Stimulated activated CD8-positive, alpha-beta memory T cell treated with anti-CD3 and anti-CD28 coated beads, Interleukin-15, amount 100 ng/mL, for 1 hour (primary cell): Measurements from ENCODE around the gene FOXB2.
"Not testable (repeated sequence)": the region's sequence is repeated elsewhere in the genome, so short reads cannot be mapped to it uniquely, and the experiment has no call there.

ENCODE experiments used
- DNase-seq: peaks from one replicate; pipeline ENCODE4 v3.0.0-alpha.2; 2020; ENCODE audit warnings: low read depth

Gene FOXB2

DNA sequence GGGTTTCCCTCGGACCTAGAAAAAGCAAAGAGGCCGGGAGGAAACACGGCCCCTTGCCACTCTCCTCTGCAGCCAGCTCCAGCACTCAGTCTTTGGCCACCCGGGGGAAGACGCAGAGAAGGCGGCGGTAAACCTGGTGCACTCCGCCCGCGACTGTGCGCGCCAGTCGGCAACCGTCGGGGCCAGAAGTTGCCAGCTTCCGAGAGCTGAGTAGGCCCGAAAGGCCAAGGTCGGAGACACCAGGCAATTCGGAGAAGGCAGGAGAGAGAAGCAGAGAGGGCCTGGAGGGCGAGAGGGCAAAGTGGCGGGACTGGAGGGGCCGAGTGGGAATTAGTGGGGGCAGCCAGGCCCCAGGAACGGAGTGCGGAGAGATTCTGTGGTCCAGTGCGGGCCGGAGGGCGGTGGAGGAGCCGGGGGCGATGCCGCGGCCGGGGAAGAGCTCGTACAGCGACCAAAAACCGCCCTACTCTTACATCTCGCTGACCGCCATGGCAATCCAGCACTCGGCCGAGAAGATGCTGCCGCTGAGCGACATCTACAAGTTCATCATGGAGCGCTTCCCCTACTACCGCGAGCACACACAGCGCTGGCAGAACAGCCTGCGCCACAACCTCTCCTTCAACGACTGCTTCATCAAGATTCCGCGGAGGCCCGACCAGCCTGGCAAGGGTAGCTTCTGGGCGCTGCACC lies at the start of gene FOXB2:
Gene FOXB2 (plus strand): TSS at position 420 of the 690 bp plus-strand sequence. CDS start 0 bp downstream, at position 420.
- no peak for DNase-seq

DNA sequence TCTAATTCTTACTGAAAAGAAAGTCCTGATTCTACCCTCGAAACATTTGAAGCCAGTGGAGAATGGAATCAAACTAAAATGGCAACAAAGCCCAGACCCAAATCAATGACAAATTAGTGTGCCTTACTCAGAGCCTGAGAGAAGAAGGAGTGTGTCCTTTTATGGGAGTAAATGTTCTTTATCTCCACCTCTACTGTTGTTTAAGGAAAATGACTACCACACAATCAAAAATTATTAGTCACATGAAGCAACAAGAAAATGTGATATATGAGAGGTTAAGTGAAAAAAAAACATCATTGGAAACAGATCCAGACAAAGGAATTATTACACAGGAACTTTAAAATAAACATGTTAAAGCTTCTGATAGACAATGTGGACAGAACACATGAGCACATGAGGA lies 49.7 kb upstream of the FOXB2 start:
- no peak for DNase-seq

DNA sequence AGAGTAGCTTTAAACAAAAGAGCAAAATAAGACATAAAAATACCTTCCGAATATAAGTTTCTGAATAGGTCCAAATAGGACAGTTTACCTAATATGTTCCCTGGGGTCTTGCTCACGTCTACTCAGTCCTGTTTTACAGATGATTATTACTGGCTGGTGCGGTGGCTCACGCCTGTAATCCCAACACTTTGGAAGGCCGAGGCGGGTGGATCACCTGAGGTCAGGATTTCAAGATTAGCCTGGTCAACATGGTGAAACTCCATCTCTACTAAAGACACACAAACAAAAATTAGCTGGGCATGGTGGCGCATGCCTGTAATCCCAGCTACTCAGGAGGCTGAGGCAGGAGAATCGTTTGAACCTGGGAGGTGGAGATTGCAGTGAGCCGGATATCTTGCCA lies 40.6 kb upstream of the FOXB2 start:
- not testable (repeated sequence) for DNase-seq

DNA sequence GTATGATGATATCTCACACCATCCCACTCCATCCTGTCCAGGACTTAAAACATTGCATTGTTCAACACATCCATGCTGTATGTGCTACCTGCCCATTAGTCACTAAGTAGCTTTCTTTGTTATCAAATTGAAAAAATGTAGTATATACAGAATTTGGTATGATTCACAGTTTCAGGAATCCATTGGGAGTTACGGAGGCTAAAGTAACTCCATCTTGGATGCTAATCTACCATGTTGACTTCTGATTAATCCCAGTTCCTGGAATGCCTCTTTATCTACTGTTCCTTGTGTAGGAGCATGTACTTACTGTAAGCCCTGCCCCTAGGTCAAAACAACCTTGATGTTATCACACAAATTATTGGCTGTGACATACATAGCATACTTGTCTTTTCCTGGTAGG lies 38.9 kb upstream of the FOXB2 start:
- DNase-seq = no peak

DNA sequence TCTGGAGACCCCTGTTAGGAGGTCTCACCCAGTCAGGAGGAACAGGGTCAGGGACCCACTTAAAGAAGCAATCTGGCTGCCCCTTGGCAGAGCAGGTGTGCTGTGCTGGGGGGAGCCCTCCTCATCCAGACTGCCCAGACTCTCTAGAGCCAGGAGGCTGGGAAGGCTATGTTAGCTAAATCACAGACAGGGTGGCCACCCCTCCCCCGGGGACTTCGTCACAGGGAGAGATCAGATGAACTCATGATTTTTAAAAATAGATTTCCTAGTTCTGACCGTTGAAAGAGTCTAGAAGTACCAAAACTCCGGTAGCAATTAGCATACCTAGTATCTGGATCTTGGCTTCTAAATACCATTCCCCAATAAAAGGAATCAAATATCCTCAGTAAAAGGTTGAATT lies 35.0 kb upstream of the FOXB2 start:
- no peak for DNase-seq

DNA sequence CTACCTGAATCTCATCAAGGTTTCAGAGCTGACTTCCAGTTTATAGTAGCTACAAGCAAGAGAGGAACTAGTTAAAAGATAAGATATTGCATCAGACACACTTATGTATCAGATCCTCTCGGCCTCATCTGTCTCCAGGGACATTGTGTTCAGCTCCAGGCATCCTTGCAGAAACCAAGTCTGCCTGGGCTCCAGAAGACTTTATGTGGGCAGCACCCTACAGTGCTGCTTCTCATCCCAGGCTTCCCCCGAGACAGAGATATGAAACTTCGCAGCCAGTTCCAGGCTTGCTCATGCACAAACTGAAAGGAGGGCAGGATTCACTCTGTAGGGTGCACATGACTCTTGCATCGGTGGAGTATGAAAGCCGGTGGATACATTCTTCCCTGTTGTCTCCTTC lies 33.9 kb upstream of the FOXB2 start:
- no peak for DNase-seq

DNA sequence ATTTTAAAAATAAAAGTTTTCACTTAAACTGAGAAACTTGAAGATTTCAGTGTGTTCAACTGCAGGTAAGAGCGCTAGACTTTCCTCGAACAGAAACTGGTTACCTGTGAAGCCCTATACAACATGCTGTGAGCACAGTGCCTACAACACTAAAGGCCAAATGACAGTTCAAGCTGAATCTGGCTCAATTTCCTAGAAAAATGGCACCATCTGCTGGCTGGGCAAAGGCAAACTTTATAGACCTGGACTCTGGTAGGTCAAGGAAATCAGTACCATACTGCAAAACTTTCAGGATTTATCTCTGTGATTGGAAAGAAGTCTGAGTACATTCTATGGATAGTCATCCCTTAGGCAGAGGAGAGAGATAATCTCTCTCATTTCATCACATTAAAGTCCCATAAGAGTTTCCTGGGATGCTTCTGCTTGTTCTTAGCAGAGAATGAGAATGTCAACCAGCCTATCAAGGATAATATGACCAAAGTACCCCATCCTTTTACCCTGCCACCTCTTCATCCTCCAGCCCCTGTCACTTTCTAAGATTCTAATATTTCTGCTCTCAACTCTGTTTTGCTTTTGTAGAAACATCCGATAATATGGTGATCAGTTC lies 31.8 kb upstream of the FOXB2 start:
- no peak for DNase-seq

DNA sequence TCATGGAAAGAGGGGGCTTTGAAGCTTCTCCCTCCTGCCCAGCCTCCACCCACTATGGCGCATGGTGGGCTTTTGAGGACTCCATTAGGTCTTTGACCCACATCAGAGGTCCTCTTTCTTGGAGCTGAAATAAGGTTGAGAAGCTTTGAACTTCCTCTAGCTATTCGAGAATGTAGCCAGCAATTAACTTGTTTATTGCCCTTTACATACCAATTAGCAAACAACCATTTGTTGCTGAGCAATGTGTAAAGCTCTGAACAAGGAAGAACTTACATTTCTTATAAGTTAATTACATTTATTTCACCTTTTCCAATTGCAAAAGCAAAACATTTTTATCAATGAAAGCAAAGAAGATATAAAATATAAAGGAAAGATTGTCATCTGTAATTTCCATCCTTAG lies 30.5 kb upstream of the FOXB2 start:
- no peak for DNase-seq

DNA sequence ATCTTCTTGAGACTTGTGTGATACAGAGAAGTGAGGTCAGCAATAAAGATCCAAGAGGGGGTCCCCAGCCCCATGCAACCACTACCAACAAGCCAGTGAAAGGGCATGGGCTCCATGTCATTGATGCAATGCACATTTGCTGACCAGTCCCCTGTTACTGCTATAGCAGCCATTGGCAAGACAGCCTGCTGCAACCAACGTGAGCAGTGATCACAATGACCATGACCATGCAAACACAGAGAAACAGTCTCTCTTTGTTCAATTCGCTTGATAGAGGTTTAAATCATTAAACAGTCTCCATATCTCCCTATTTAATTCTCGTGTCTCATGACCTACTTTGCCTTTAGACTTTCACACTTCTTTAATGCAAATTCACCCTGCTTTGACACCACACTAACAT lies 30.0 kb upstream of the FOXB2 start:
- DNase-seq = no peak

DNA sequence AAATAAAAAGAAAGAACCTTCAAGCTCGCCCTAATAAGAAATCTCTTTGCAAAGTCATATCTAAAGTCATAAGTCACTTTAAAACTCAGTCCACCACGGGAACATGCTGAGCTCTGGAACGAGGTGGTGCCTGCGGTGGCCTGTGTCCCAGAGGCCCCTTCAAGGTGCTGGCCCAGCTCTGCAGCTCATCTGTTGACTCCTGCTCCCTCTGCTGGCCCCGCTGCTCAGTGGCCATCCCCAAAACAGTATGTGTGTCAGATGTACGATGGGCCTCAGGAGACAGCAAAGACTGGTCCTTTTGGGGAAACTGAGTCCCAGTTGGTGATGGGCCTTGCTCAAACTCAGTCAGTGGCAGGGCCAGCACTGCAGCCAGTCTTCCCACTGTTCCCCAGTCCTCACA lies 22.8 kb upstream of the FOXB2 start:
- DNase-seq = no peak

DNA sequence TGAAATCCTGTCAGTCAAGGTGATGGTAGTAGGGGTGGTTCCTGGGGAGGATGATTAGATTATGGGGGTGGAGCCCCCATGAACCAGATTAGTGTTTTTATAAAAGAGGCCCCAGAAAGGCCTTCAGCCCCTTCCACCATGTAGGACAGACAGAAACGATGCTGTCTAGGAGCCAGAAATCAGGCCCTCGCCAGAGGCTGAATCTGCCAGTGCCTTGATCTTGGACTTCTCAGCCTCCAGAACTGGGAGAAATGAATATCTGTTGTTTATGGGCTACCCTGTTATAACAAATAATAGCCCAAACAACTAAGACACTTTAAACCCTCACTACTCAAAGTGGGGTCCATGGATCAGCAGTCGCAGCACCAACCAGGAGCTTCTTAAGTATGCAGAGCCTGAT lies 20.2 kb upstream of the FOXB2 start:
- no peak for DNase-seq

DNA sequence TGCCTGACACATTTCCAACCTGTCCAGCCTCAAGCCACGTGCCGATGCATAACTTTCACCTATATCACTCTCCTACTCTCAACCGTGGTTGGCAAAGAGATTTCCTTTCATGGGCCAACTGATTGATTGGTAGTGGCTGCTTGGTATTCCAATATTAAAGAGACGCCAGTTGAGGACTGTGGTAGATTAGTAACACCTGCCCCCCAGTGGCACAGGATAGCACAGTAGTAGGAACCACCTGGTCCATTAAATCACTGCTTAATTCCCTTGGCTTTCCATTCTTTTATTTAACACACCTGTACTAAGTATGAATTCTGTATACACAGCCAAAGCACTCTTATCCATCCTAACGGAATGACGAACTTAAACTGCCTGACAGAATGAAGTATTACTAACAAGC lies 19.1 kb upstream of the FOXB2 start:
- no peak for DNase-seq

DNA sequence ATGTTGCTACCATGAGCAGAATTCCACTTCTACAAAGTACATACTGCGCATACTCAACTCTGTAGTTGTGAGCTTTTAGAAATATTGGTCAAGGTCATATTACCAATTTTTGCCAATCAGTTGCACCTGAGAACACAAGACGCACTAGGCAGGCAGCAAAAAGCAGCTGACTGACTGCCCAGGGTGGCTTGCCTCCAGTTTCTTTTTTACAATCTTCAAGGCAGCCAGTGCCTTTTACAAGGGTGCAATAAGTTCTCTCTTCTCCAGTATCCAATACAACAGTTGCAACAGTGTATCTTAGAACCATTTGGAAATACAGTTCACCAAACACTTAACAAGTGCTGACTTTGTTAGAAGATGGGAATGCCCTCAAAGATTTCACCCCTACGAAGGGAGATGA lies 16.1 kb upstream of the FOXB2 start:
- no peak for DNase-seq

DNA sequence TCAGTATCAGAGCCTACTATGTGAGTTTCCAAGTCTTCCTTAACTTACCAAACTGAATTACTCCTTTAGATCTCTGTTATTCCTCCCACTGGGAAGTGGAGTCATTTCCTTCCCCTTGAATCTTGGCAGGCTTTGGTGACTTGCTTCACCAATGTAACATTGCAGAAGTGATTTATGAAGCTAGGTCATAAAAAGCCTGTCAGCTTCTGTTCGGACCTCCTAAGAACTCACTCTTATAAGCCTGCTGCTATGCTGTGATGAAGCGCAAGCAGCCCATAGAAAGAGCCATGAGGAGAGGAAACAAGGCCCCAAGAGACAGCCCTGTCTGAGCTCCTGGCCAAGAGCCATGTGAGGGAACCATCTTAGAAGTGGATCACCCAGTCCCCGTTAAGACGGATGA lies 14.2 kb upstream of the FOXB2 start:
- DNase-seq = no peak

DNA sequence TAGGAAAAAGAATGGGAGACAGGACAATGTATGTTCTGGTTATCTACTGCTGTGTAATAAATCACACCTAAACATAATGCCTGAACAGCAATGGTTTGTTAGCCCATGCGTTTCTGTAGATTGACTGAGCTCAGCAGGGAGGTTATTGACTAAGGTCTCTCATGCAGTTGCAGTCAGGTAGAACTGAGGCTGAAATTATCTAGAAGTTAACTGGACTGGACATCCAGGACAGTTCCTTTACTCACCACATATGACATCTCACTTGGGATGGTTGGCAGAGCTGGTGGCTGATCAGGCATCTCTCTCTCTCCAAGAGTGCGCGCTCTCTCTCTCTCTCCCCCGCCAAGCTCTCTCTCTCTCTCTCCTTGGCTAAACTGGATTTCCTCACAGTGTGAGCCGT lies 8.9 kb upstream of the FOXB2 start:
- no peak for DNase-seq

DNA sequence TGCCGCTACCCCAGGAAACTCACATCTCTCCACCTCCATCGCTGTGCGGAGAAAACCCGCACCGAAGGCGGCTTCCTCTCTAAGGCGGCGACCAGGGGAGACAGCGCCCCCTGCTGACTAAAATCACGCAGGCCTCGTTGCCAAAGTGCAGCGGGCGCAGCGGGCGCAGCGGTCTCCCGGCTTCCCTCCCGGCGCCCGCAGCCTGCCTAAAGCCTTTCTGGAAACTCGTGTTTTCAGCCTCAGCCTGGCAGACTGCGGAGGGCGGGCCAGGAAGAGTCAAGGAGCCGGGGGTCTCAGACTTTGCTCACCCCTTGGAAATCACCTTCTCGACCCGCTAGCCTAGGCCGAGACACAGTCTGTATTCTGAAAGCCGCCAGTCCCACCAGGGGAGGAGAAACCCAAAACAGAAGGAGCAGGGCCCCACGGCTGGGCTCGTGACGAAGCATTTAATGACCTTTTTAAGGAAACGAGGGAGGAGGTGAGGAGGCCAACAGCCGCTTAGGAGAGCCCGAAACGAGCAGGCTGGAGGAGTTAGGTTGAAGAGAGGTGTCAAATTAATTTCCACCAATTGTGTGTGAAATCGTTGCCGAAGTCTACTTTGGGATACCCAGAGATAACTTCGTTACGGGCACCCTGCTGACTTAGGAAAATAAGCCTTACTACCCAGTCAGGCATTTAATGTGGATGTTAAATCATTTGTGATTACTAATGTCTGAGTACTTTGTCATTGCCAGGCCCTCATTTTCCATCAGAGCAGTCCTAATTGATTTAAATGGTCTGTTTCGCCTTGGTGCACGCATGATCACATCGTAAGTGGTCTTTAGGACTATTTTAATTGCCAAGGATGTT lies 7.3 kb upstream of the FOXB2 start:
- DNase-seq = peak; percentile 37

DNA sequence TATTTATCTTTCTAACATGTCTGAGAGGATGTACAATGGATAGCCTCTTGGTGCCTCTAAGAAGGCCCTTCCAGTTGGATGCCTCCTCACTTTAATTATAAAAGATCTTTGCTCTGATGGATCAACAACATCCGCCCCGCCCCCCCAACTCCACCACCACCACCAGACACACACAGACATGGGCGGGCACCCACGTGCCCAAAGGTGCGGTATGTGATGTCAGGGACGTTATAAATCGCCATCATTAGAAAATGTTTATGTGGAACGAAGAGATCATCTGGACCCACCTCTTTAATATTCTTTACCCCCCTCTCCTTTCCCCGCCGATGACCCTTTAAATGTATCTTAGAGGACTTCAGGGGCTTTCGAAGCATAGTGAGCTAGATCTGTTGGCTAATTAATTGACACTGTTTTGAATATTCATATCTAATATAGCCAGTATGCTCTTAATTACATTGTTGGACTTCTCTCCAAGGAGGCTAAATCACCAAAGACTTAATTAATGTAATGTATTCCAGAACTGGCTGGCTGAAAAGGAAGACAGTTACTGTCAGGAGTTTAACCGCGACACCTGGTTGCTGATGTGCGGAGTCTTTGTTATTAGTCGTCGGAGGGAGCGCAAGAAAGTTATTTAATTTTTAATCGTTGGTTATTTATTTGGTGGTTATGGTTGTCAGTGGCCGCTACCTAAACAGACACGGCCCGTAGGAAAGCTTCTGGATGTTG lies 6.1 kb upstream of the FOXB2 start:
- DNase-seq = no peak

DNA sequence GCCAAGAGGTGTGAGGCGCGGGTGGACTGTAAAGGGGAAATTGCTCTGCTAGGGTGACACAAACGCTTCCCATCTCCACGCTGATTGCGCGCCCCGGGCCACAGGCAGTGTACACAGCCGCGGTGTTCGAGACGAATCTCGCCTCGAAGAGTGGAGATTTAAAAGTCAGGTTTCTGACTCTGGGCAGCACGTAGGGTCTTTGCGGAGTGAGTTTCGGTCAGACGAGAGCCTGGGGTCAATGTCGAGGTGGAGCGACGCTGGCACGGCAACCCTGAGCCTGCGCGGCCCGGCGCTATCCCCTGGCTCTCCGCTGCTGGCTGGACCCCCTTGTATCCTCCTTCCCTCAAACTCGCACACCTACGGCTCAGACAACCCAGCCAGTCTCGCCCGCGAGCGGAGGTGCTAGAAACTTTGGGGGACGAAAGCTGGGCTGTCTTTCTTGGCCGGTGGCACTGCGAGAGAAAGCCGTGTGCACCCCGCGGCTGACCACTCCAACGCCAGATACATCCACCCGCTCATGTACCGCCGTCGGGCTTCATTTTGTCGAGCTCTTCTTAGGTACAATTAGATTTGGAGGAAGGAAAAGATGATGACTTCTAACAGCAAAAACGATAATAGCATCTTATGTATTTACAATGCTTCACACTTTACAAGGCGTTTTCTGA lies 5.4 kb upstream of the FOXB2 start:
- DNase-seq = no peak

DNA sequence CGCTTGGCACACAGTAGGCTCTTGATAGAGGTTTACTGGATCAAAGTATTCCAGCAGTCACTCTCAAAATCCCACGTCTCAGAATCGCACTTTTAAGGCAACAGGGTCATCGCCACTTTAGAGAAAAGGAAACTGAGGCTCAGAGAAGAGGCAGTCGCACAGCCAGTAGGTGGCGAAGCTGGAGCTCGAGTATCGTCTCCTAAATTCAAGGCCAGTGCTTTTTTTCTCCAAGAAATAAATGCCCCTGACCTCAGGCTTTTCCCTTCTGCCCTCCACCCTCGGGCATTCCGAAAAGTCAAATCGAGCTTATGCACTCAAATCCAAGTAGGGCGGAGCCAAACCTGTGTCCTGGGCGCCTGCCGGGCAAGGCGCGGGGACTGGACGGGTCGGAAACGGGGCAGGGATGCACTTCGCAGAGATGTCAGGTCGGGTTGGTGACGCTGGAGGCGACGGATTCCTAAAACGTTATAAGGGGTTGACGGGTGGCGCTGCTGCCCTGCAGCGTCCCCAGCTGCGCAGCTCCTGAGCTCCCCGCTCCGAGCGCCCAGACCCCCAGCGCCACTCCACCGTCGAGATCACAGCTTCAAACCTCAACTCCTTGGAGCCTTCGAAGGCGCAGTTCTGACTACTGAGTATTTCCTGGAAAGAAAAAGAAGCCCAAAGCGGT lies 4.7 kb upstream of the FOXB2 start:
- no peak for DNase-seq

DNA sequence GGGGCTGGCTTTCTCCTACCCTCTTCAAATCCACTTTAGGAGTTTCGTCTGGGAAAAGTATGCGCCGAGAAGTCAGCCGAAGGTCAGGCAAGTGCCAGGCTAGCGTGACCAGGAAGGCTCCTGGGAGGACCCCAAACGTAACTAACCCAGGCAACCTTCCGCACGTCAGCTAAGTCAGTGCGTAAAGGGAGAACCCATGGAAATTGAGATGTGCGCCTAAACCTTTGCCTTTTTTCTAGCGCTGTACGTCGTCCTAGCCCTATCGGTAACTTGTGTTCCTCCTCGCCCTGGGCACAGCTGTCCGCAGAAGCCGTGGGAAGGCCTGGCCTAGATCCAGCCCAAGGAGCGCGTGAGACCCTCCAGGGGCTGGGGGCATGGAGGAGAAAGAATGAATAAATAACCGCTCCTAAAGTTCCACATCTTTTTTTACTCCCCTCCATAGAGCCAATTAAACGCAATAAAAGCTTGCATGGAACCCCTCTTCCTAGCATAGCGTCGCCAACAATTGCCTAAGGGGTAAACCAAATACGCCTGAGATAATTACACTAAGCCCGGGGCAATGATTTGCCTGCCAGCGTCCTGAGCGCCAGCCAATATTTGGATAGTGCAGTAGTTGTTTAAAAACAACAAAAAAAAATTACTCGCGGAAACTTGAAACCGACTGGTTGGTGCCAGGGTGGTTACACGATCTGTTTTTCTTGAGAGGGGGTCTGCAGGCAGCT lies 4.0 kb upstream of the FOXB2 start:
- DNase-seq = no peak

DNA sequence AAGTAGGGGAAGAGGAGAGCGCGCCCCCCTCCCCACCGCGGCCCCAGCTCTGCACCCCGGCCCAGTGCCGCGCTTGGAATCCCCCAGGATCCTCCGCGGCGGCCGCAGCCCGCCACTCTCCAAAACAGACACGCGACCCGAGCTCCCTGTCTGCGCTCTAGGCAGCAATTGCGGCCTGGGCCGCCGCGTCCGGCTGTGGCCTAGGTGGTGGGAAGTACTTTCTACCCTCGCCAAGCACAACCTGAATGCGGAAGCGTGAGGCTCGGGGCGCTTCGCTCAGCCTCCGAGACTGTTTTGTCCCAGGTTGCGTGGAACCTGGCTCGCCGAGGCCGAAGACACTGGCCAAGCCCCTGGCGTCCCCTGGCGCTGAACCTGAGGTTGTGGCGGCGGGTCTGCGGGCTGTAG lies 3.3 kb upstream of the FOXB2 start:
- DNase-seq = no peak
